CD4-positive, alpha-beta T cell (primary cell): ENCODE results near the gene SEBOX. TPM values are rescaled to one million over a fixed set of nuclear protein-coding genes. Genes with fewer than 3 reads are reported as not detected.

Experiments used
- ATAC-seq: fragments of 200-7000 bp; cut with Tn5 transposase; one replicate; pipeline ENCODE4 v1.10.0; 2022; ENCODE audit warnings: mild to moderate bottlenecking; ENCODE audit not compliant: poor library complexity
- CTCF ChIA-PET: fragments of 350-600 bp; sonication (Branson Sonifier 250); formaldehyde crosslinking; loops from one replicate; lab custom pipeline; 2021; ENCODE audit warnings: antibody characterized with exemption, inconsistent platforms; lab: Charles Lee
- POLR2A ChIA-PET: fragments of 350-600 bp; sonication (Branson Sonifier 250); formaldehyde crosslinking; loops from one replicate; lab custom pipeline; 2021; ENCODE audit warnings: antibody characterized with exemption, inconsistent platforms; lab: Charles Lee
- DNase-seq, 14 experiments: peaks; one replicate each; pipeline ENCODE4 v3.0.0-alpha.2; 2013 to 2020; ENCODE audit warnings: mixed read lengths in 2 of 14
- H3K27ac ChIP-seq, 2 donors: one replicate each; pipeline versions ENCODE4 v1.5.1 to v1.7.0; 2013; ENCODE audit warnings: low read length in 2 of 2, low read depth in 1 of 2, mild to moderate bottlenecking in 1 of 2
- H3K27me3 ChIP-seq, 2 experiments: 1 replicate in 1 of 2; 2 replicates in 1 of 2; pipeline versions ENCODE4 v1.6.1 to v1.7.0; 2013; ENCODE audit warnings: low read length in 2 of 2, control low read depth in 1 of 2, mild to moderate bottlenecking in 1 of 2, moderate library complexity in 1 of 2; ENCODE audit not compliant: insufficient read depth in 2 of 2, control insufficient read depth in 1 of 2
- H3K36me3 ChIP-seq: one replicate; pipeline ENCODE4 v1.6.1; 2013; ENCODE audit warnings: low read length, control low read depth; ENCODE audit not compliant: insufficient read depth
- H3K4me1 ChIP-seq: one replicate; pipeline ENCODE4 v1.6.1; 2013; ENCODE audit warnings: low read length, control low read depth; ENCODE audit not compliant: insufficient read depth
- H3K4me3 ChIP-seq: one replicate; pipeline ENCODE4 v1.5.1; 2013; ENCODE audit warnings: mild to moderate bottlenecking, low read length, moderate library complexity
- H3K9me3 ChIP-seq, 2 experiments: 1 replicate in 1 of 2; 2 replicates in 1 of 2; pipeline versions ENCODE4 v1.6.1 to v1.7.0; 2013; ENCODE audit warnings: low read length in 2 of 2, mild to moderate bottlenecking in 2 of 2, control low read depth in 1 of 2, moderate library complexity in 1 of 2; ENCODE audit not compliant: control insufficient read depth in 1 of 2, insufficient read depth in 1 of 2
- H3K27ac Mint-ChIP-seq: one replicate; pipeline ENCODE4 v1.8.0; 2020; ENCODE audit warnings: mixed read lengths
- H3K27me3 Mint-ChIP-seq: one replicate; pipeline ENCODE4 v1.8.0; 2021; ENCODE audit warnings: mixed read lengths
- H3K36me3 Mint-ChIP-seq: one replicate; pipeline ENCODE4 v1.8.0; 2021; ENCODE audit warnings: low read depth, mixed read lengths
- H3K4me1 Mint-ChIP-seq: one replicate; pipeline ENCODE4 v1.8.0; 2021; ENCODE audit warnings: low read depth, mixed read lengths
- H3K4me3 Mint-ChIP-seq: one replicate; pipeline ENCODE4 v1.8.0; 2020; ENCODE audit warnings: mild to moderate bottlenecking, mixed read lengths
- H3K9me3 Mint-ChIP-seq: one replicate; pipeline ENCODE4 v1.8.0; 2020; ENCODE audit warnings: mixed read lengths
- CTCF ChIP-seq: fragments of 200-600 bp; IDR thresholded peaks from one replicate; pipeline ENCODE4 v1.8.0; 2022; ENCODE audit warnings: antibody characterized with exemption, mild to moderate bottlenecking
- intact Hi-C, 2 experiments: fragments of 100-400 bp; cut with DNase I in 1 of 2; cut with micrococcal nuclease in 1 of 2; formaldehyde crosslinking; loops; one replicate each; pipeline versions ENCODE4 v1.15.1 to v1.9.0; 2023 to 2025; cut with DNase I, micrococcal nuclease
- total RNA-seq, 174 experiments: library from RNA in 2 of 174; stranded (reverse) in 2 of 174; gene quantifications; one replicate each; pipeline ENCODE4 v1.2.3 and lab custom pipeline; 2021 to 2026

SEBOX gene
- total RNA-seq, 2 experiments from 2014 or later: not detected

DNA sequence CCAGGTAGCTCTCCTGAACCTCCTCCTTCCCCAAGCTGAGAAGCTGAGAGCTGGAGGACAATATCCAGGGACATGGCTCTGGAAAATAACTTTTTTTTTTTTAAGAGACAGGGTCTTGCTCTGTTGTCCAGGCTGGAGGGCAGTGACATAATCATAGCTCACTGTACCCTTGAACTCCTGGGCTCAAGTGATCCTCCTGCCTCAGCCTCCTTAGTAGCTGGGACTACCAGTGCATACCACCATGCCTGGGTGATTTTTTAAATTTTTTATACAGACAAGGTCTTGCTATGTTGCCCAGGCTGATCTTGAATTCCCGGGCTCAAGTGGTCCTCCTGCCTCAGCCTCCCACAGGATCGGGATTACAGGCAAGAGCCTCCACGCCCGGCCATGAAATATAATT lies 34.8 kb upstream of the SEBOX start:
- H3K27me3 ChIP-seq: no peaks in the 10 kb centered on the region
- H3K27ac ChIP-seq: no peak overlapping the region
- H3K9me3 ChIP-seq: no peaks in the 10 kb centered on the region
- H3K36me3 ChIP-seq: peaks cover 27% of the 10 kb centered on the region
- no peaks in the 10 kb centered on the region for H3K9me3 Mint-ChIP-seq
- no peak overlapping the region for H3K27ac Mint-ChIP-seq
- no peak overlapping the region for H3K4me3 ChIP-seq
- no peak for TF ChIP-seq CTCF
- CTCF ChIA-PET: no interaction called here
- intact Hi-C loops: no loop called here
- DNase-seq (no peak), ATAC-seq (no peak)
- POLR2A ChIA-PET: no interaction called here
- H3K36me3 Mint-ChIP-seq: peaks cover 12% of the 10 kb centered on the region
- H3K27me3 Mint-ChIP-seq: no peaks in the 10 kb centered on the region
- H3K4me3 Mint-ChIP-seq: no peak overlapping the region
- no peaks in the 10 kb centered on the region for H3K4me1 Mint-ChIP-seq
- peaks cover 6% of the 10 kb centered on the region for H3K4me1 ChIP-seq

GRCh38 chr17:28398280-28398981 lies 33.4 kb upstream of the SEBOX start:
- H3K27ac Mint-ChIP-seq: no peak overlapping the region
- no peaks in the 10 kb centered on the region for H3K4me1 Mint-ChIP-seq
- Histone ChIP-seq H3K27me3 (no peaks in the 10 kb centered on the region), H3K4me3 (no peak overlapping the region), H3K36me3 (peaks cover 39% of the 10 kb centered on the region), H3K27ac (no peak overlapping the region), H3K9me3 (no peaks in the 10 kb centered on the region), H3K4me1 (peaks cover 5% of the 10 kb centered on the region)
- ATAC-seq: no peak
- intact Hi-C loops: no loop called here
- H3K4me3 Mint-ChIP-seq: no peak overlapping the region
- no peaks in the 10 kb centered on the region for H3K27me3 Mint-ChIP-seq
- no peak for TF ChIP-seq CTCF
- ChIA-PET POLR2A (interaction anchor here (1.1 kb wide), 1 partner anchor 14 kb away, joined by 4 read pairs; no protein-coding TSS in a partner anchor), CTCF (no interaction called here)
- peaks cover 26% of the 10 kb centered on the region for H3K36me3 Mint-ChIP-seq
- H3K9me3 Mint-ChIP-seq: no peaks in the 10 kb centered on the region
- no peak for DNase-seq

GRCh38 chr17:28397687-28398279 lies 32.8 kb upstream of the SEBOX start:
- CTCF ChIA-PET: no interaction called here

More at GRCh38 chr17:28397687-28398279, 32.8 kb upstream of the SEBOX start:
- POLR2A ChIA-PET: no interaction called here
- peaks cover 45% of the 10 kb centered on the region for H3K36me3 ChIP-seq
- H3K4me1 Mint-ChIP-seq: no peaks in the 10 kb centered on the region
- H3K9me3 ChIP-seq: no peaks in the 10 kb centered on the region
- DNase-seq (no peak), ATAC-seq (no peak)
- no peaks in the 10 kb centered on the region for H3K27me3 ChIP-seq
- TF ChIP-seq CTCF: no peak
- no peak overlapping the region for H3K4me3 ChIP-seq
- no peaks in the 10 kb centered on the region for H3K27me3 Mint-ChIP-seq
- intact Hi-C loops: no loop called here
- H3K27ac Mint-ChIP-seq: no peak overlapping the region
- H3K27ac ChIP-seq: no peak overlapping the region
- H3K4me3 Mint-ChIP-seq: no peak overlapping the region
- no peaks in the 10 kb centered on the region for H3K4me1 ChIP-seq
- H3K36me3 Mint-ChIP-seq: peaks cover 27% of the 10 kb centered on the region
- H3K9me3 Mint-ChIP-seq: no peaks in the 10 kb centered on the region
